Chondrocyte (in vitro differentiated cells): ENCODE measurements around the gene PCYOX1L. TPM values are rescaled to one million over a fixed set of nuclear protein-coding genes. Genes with fewer than 3 reads are reported as not detected.
A peak's percentile ranks its signal among the peaks of the same experiment; 100 is the strongest.

Experiments
- DNase-seq: peaks from one replicate; pipeline ENCODE4 v3.0.0; 2021; ENCODE audit warnings: mixed read lengths, low spot score
- H3K27ac Mint-ChIP-seq: one replicate; pipeline ENCODE4 v1.8.0; 2021; ENCODE audit warnings: mild to moderate bottlenecking, moderate library complexity, mixed read lengths; ENCODE audit not compliant: unreplicated experiment
- H3K27me3 Mint-ChIP-seq: 2 replicates; pipeline ENCODE4 v1.8.0; 2021; ENCODE audit warnings: low read depth, mixed read lengths
- H3K36me3 Mint-ChIP-seq: 2 replicates; pipeline ENCODE4 v1.8.0; 2021; ENCODE audit warnings: low read depth, mixed read lengths
- H3K4me1 Mint-ChIP-seq: 2 replicates; pipeline ENCODE4 v1.8.0; 2021; ENCODE audit warnings: low read depth, mild to moderate bottlenecking, mixed read lengths
- H3K4me3 Mint-ChIP-seq: one replicate; pipeline ENCODE4 v1.8.0; 2021; ENCODE audit warnings: mild to moderate bottlenecking, moderate library complexity, mixed read lengths; ENCODE audit not compliant: unreplicated experiment
- H3K9me3 Mint-ChIP-seq: 2 replicates; pipeline ENCODE4 v1.8.0; 2021; ENCODE audit warnings: low read depth, mixed read lengths
- CTCF ChIP-seq: fragments of 200-600 bp; sonication (generic); IDR thresholded peaks from 2 replicates; pipeline ENCODE4 v1.5.0; 2021; ENCODE audit warnings: antibody characterized with exemption, mild to moderate bottlenecking, moderate library complexity
- total RNA-seq: library from RNA; stranded (reverse); gene quantifications from 3 replicates; pipeline ENCODE4 v1.2.1, GENCODE V29; 2021

Gene PCYOX1L
- total RNA-seq, 1 donor from 2014 or later: 7.1 TPM

GRCh38 chr5:149411738-149412519 lies 54.1 kb downstream of the PCYOX1L start:
- Mint-ChIP-seq H3K36me3 (peaks cover 74% of the 10 kb centered on the region), H3K9me3 (no peaks in the 10 kb centered on the region), H3K4me1 (peaks cover 74% of the 10 kb centered on the region), H3K27me3 (no peaks in the 10 kb centered on the region), H3K4me3 (peak overlapping the region; percentile 100), H3K27ac (peak overlapping the region; percentile 96)
- TF ChIP-seq CTCF: no peak
- peak; percentile 63 for DNase-seq

- Mint-ChIP-seq H3K36me3 (peaks cover 78% of the 10 kb centered on the region), H3K27ac (peak overlapping the region; percentile 96), H3K9me3 (no peaks in the 10 kb centered on the region), H3K4me3 (peak overlapping the region; percentile 100), H3K4me1 (peaks cover 84% of the 10 kb centered on the region), H3K27me3 (no peaks in the 10 kb centered on the region)
- no peak for DNase-seq
- TF ChIP-seq CTCF: no peak
Measured at GRCh38 chr5:149412783-149413476, 55.1 kb downstream of the PCYOX1L start.

- Mint-ChIP-seq H3K27me3 (no peaks in the 10 kb centered on the region), H3K27ac (peak overlapping the region; percentile 96), H3K4me3 (peak overlapping the region; percentile 100), H3K36me3 (peaks cover 75% of the 10 kb centered on the region), H3K4me1 (peaks cover 91% of the 10 kb centered on the region), H3K9me3 (no peaks in the 10 kb centered on the region)
- TF ChIP-seq CTCF: no peak
- no peak for DNase-seq
Measured at GRCh38 chr5:149413477-149414210, 55.8 kb downstream of the PCYOX1L start.

- H3K36me3 Mint-ChIP-seq: peaks cover 66% of the 10 kb centered on the region
- H3K27ac Mint-ChIP-seq: peak overlapping the region; percentile 96
- H3K4me3 Mint-ChIP-seq: peak overlapping the region; percentile 100
- peak; percentile 4 for TF ChIP-seq CTCF
- no peak for DNase-seq
- no peaks in the 10 kb centered on the region for H3K27me3 Mint-ChIP-seq
- no peaks in the 10 kb centered on the region for H3K9me3 Mint-ChIP-seq
- H3K4me1 Mint-ChIP-seq: peaks cover 99% of the 10 kb centered on the region
Measured at GRCh38 chr5:149414405-149415065, 56.7 kb downstream of the PCYOX1L start.
